HCT116 (cell line): ENCODE measurements around the gene PPP2R5A.

Experiments used
- CTCF ChIP-seq, 3 experiments: fragments of 200-600 bp in 1 of 3; sonication (generic) in 1 of 3; IDR thresholded peaks in 2 of 3; conservative IDR thresholded peaks in 1 of 3; 2 replicates each; pipeline ENCODE4 v1.5.1; 2012 to 2017; ENCODE audit warnings: low read depth in 2 of 3, low read length in 2 of 3, antibody characterized with exemption in 1 of 3, borderline replicate concordance in 1 of 3, control low read depth in 1 of 3, mild to moderate bottlenecking in 1 of 3, mixed read lengths in 1 of 3, mixed run types in 1 of 3, moderate library complexity in 1 of 3; ENCODE audit not compliant: insufficient read depth in 1 of 3
- POLR2A ChIP-seq: IDR thresholded peaks from 2 replicates; pipeline ENCODE4 v1.7.0; 2011; ENCODE audit warnings: borderline replicate concordance; ENCODE audit not compliant: insufficient read depth, insufficient read length; ENCODE audit errors: extremely low read depth

GRCh38 chr1:212379366-212379765 is 94.2 kb downstream of the PPP2R5A start:
- TF ChIP-seq POLR2A (no peak), CTCF (IDR thresholded peaks at IDR 0.05 in 2 of 3, conservative IDR thresholded peaks at IDR 0.05 in 1 of 3; ENCODE audit: borderline replicate concordance in 1 of 3, insufficient read depth in 1 of 3, low read depth in 2 of 3, low read length in 2 of 3) (no peak)
